NCI-H2081 treated with DMSO at 0.1 percent for 48 hours (cell line): Measurements from ENCODE around the gene VPS13D.
"Not testable (repeated sequence)": the region's sequence is repeated elsewhere in the genome, so short reads cannot be mapped to it uniquely, and the experiment has no call there.

Source experiments
- DNase-seq: peaks from one replicate; lab custom pipeline; 2025; lab: John Stamatoyannopoulos, UW

Gene VPS13D

GRCh38 chr1:12196641-12197482 lies 33.0 kb upstream of the VPS13D start:
- no peak for DNase-seq

- DNase-seq = no peak
Measured at GRCh38 chr1:12197483-12197880, 32.3 kb upstream of the VPS13D start.

- no peak for DNase-seq
Measured at GRCh38 chr1:12200208-12200607, 29.6 kb upstream of the VPS13D start.

GRCh38 chr1:12201352-12202189 lies 28.3 kb upstream of the VPS13D start:
- DNase-seq = no peak

- no peak for DNase-seq
Measured at GRCh38 chr1:12202190-12202497, 27.7 kb upstream of the VPS13D start.

GRCh38 chr1:12202577-12202976 lies 27.3 kb upstream of the VPS13D start:
- DNase-seq = no peak

- no peak for DNase-seq
Measured at GRCh38 chr1:12203216-12204007, 26.4 kb upstream of the VPS13D start.

- DNase-seq = no peak
Measured at GRCh38 chr1:12204140-12204539, 25.7 kb upstream of the VPS13D start.

- DNase-seq = no peak
Measured at GRCh38 chr1:12204754-12205658, 24.8 kb upstream of the VPS13D start.

- DNase-seq = no peak
Measured at GRCh38 chr1:12206238-12206637, 23.6 kb upstream of the VPS13D start.

GRCh38 chr1:12206792-12207424 lies 22.9 kb upstream of the VPS13D start:
- no peak for DNase-seq

GRCh38 chr1:12208271-12208670 lies 21.6 kb upstream of the VPS13D start:
- DNase-seq = no peak

GRCh38 chr1:12208764-12209494 lies 20.9 kb upstream of the VPS13D start:
- no peak for DNase-seq

- no peak for DNase-seq
Measured at GRCh38 chr1:12209495-12209832, 20.4 kb upstream of the VPS13D start.

- no peak for DNase-seq
Measured at GRCh38 chr1:12215118-12215961, 14.5 kb upstream of the VPS13D start.

- no peak for DNase-seq
Measured at GRCh38 chr1:12219800-12220199, 10.0 kb upstream of the VPS13D start.

GRCh38 chr1:12220890-12221289 lies 8.9 kb upstream of the VPS13D start:
- no peak for DNase-seq

GRCh38 chr1:12222700-12223099 lies 7.1 kb upstream of the VPS13D start:
- DNase-seq = not testable (repeated sequence)

GRCh38 chr1:12224092-12224491 lies 5.7 kb upstream of the VPS13D start:
- DNase-seq = not testable (repeated sequence)
